Hypothalamus (tissue), 51 donors: Measurements from ENCODE around the gene LBHD2.
"Not testable (repeated sequence)": the region's sequence is repeated elsewhere in the genome, so short reads cannot be mapped to it uniquely, and the experiment has no call there.

Experiments
- DNase-seq, 51 donors: peaks; one replicate each; lab custom pipeline; 2025; lab: John Stamatoyannopoulos, UW

The LBHD2 gene

DNA sequence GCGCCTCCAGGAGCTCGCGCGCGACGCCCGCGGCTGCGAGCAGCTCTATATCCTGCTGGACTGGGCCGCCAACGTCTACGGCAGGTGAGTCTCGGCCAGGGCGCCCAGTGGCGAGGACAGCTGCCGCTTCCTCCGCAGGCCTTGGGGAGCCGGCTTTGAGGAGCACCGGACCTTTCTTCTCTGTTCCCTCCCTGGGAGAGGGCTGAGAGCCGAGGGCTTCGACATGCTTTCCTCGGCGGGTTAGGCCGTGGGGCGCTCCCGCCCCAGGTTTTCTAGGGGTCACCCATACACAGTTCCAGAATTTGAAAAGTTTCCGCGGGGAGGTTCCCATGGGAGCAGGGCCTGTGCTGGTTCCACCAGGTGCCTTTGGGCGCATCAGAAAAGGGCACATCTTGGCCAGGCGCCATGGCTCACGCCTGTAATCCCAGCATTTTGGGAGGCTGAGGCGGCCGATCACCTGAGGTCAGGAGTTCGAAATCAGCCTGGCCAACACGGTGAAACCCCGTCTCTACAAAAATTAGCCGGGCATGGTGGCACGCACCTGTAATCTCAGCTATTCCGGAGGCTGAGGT is 18.8 kb downstream of the LBHD2 start:
- DNase-seq: no peak

- no peak for DNase-seq
These were observed 19.7 kb downstream of the LBHD2 start for GRCh38 chr14:103103461-103104388.

DNA sequence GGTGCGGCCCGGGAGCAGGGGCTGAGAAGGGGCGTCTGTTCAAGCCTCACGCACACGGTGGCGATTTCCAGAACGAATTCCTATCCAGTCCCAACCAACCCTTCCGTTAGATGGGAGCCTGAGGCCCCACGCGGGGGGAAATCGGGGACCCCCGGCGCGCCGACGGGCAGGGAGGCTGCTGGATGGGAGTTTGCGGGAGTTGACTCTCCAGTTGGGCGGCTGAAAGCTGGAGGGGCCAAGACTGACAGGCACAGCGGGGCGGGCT is 20.3 kb downstream of the LBHD2 start:
- no peak for DNase-seq

GRCh38 chr14:103104654-103105452 is 20.8 kb downstream of the LBHD2 start:
- peak in 24 of 51 donors; percentile 11 to 70 (median 34) for DNase-seq

DNA sequence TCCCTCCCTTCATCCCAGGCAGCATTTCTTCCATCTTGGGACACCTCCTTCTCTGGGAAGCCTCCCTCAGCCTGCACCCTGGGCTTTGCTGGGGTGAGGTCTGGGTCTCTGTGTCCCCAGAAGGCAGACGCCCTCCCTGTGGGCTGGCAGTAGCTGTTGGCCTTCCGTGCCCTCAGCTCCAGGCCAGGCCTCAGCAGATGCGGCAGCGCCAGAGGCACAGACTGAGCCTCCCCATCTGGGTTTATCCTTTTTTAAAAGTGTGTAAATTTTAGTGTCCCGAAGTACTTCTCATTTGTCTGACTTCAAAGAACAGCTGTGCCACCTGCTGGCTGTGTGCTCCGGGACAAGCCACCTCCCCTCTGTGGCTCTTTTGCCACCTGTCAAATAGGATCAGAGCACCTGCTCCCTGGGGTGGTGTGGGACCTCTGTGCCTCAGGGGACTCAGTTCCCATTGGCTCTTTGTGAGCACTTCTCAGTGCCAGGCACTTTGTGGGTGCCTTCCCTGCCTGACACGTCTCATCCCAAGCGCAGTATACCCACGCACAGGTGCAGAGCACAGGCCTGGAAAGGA is 21.7 kb downstream of the LBHD2 start:
- DNase-seq: no peak

DNA sequence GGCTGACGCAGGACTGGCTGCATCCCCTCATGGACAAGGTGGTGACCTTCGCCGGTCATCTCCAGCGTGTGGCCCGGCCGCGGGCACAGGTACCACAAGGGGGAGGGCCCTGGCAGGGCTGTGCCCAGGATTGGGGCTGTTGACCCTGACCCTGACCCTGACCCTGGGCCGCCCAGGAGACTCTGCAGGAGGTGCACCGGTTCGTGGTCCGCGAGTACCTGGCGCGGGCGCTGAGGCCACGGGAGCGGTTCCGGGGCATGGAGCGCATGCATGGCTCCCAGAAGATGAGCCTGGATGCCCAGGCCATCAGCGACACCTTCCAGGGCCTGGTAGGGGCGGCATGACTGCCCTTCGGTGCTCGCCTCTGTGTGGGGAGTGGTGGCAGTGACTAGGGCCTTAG is 23.4 kb downstream of the LBHD2 start:
- no peak for DNase-seq

GRCh38 chr14:103107941-103108748 is 24.1 kb downstream of the LBHD2 start:
- no peak for DNase-seq

DNA sequence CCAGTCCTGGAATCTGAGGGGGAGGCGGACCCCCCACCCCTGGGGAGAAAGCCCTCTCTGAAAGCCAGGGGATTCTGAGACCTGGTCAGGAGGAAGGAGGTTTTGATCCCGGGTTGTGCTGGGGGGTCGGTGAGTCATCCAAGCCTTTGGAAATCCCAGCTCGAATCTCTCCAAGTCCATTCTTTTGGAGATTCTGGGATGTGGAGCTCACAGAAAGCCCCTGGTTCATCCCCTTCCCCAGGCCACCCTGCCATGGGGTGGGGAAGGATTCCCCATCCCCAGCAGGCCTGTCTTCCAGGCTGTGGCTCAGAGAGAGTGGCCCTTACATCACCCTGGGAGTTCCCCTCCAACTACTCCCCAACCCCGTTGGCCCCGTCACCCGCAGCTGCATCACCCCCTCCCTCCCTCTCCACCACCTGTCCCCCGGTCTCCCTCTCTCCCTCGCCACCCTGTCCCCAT is 24.8 kb downstream of the LBHD2 start:
- DNase-seq: no peak

DNA sequence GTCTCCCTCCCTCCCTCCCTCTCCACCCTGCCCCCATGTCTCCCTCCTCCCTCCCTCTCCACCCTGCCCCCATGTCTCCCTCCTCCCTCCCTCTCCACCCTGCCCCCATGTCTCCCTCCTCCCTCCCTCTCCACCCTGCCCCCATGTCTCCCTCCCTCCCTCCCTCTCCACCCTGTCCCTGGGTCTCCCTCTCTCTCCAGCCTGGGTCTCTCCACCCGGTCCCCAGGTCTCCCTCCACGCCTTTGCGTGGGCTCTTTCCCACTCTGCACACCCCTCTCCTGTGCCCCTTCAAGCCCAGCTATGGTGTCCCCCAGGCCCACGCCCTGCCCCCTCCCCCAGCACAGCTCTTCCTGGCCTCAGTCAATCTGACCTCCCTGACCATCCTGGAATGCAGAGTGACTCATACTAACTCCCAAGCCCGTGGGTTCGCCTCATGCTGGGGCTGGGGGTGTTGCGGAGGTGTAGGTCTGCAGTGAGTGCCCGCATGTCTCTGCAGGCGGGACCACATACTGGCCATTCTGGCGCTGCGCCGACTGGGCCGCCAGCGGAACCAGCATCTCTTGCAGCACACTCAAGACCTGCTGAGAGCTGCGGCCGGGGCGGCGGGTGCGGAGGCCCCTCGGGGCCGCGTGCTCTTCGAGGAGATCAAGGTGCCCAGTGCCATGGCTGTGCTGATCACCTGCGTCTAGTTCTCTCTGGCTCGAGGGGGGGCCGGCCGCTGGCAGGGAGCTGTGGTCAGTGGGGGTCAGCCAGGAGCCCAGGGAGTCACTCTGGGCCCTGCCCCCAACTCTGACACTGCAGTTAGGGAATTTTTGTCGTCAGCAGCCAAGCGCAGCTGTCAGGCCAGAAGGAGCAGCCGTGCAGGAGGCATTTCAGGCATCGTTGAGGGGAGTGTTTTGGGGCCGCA is 25.8 kb downstream of the LBHD2 start:
- DNase-seq: no peak

DNA sequence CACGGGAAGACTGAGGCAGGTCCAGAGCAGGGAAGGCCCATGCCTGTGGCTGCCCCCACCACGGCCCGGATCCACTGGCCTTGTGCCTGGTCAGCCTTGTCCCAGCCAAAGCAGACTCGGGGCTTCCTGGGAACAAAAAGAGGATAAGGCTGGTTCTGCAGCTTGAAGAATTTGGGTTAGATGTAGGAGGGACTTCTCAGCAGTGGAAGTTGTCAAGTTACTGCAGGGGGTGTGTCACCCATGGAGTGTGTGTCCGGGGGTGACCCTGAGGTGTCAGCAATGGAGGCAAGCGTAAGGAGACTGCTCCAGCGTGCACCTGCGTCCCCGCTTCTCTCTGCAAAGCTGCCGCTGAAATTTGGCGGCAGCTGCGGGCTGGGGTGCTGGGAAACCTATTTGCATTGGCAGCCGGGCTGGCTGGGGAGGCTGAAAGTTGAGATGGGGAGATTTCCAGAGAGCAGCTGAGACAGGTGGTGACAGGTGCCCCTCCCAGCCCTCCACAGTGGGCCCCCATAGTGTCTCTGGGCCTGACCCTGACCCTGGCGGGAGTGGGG is 26.7 kb downstream of the LBHD2 start:
- DNase-seq: peak in 5 of 51 donors; percentile 13 to 35 (median 15)

- no peak for DNase-seq
These were observed 27.3 kb downstream of the LBHD2 start for GRCh38 chr14:103111232-103111868.

DNA sequence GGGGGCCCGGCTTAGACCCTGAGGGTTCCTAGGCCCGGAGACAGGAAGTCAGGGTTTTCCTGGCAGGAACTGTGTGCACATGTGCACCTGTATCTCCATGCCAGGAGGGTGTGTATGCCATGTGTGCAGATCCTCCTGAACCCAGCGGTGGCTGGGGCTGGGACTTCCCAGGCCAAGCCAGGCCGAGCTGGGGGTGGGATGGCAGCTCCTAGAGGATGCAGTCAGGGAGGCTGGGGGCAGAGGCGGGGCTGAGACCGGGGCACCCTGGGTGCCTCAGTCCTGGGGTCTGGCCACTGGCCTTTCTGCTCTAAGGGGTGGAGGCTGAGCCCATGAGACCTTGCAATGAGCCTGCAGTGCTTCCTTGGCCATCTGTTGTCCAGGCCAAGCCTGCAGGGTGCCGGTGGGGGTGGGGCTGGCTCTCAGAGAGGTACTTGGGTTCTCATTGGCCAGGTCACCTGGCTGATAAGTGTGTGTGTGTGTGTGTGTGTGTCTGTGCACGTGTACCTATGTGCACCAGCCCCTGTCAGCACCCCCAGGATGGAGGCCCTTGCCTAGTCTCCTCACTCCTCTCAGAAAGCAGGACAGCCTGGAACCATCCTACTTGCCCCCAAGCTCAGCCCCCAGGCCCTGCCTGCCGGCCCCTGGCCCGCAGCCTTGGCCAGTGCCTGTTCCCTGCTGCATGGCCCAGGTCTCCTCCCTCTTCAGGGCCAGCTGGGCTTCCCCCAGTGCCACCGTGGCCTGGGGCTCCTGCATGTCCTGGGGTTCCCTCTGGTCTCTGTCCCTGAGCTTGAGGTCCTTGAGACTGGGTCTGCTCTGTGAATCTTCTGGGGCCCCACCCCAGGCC is 28.6 kb downstream of the LBHD2 start:
- no peak for DNase-seq

- DNase-seq: no peak
These were observed 29.3 kb downstream of the LBHD2 start for GRCh38 chr14:103113303-103113702.

- no peak for DNase-seq
These were observed 29.8 kb downstream of the LBHD2 start for GRCh38 chr14:103113774-103114173.

DNA sequence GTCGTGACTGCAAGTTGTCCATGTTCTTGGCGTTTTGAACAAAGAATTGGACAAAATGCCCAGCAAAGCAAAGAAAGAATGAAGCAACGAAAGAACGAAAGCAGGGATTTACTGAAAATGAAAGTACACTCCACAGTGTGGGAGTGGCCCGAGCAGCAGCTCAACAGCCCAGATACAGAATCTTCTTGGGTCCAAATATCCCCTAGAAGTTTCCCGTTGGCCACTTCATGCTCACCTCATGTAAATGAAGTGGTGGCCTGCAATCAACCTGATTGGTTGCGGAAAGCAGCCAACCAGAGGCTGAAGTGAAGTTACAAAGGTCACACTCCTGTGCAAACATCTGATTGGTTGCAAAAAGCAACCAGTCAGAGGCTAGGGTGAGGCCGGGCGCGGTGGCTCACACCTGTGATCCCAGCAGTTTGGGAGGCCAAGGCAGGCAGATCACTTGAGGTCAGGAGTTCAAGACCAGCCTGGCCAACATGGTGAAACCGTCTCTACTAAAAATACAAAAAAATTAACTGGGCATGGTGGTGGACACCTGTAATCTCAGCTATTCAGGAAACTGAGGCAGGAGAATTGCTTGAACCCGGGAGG is 31.2 kb downstream of the LBHD2 start:
- not testable (repeated sequence) for DNase-seq

GRCh38 chr14:103115845-103116572 is 32.0 kb downstream of the LBHD2 start:
- DNase-seq: no peak
